HG02759 (cell line): ENCODE results near the gene SORBS2.

Source experiments
- ATAC-seq: cut with Tn5 transposase; IDR thresholded peaks from one replicate; pipeline ENCODE4 v1.9.1; 2021; ENCODE audit warnings: mild to moderate bottlenecking, moderate library complexity; ENCODE audit not compliant: unreplicated experiment

The SORBS2 gene

GRCh38 chr4:185742766-185743165 is 69.2 kb downstream of the SORBS2 start:
- peak; percentile 74 for ATAC-seq

GRCh38 chr4:185741795-185742194 is 70.2 kb downstream of the SORBS2 start:
- ATAC-seq: no peak

- peak; percentile 38 for ATAC-seq
Measured at GRCh38 chr4:185740471-185740873, 71.5 kb downstream of the SORBS2 start.

- peak; percentile 34 for ATAC-seq
Measured at GRCh38 chr4:185738820-185739219, 73.2 kb downstream of the SORBS2 start.

DNA sequence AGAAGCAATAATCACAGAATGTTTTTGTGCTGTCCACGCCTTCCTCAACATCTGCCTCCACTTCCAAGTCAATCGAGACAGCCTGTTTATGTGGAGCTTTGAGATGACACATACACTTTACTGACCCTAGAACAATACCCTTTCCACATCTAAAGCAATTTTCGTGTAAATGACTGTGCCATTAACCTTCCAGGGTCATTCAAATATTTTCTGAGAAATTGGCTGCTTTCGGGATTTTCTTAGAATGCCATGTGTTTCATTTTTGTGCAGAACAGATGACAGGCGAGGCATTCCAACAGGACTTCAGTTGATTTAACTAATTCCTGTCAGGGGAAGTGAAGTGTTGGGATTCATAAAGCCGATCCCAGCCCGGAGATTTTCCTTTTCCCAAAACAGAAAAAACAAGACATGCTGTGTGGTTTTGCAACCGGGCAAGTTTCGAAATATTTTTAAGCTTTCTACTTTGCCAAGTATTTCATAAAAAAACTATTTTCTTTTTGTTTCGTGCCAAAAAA is 73.9 kb downstream of the SORBS2 start:
- ATAC-seq: no peak

GRCh38 chr4:185737489-185738037 is 74.4 kb downstream of the SORBS2 start:
- ATAC-seq: no peak

GRCh38 chr4:185736882-185737281 is 75.1 kb downstream of the SORBS2 start:
- ATAC-seq: no peak

- no peak for ATAC-seq
Measured at GRCh38 chr4:185735866-185736400, 76.1 kb downstream of the SORBS2 start.

GRCh38 chr4:185734930-185735329 is 77.1 kb downstream of the SORBS2 start:
- no peak for ATAC-seq

DNA sequence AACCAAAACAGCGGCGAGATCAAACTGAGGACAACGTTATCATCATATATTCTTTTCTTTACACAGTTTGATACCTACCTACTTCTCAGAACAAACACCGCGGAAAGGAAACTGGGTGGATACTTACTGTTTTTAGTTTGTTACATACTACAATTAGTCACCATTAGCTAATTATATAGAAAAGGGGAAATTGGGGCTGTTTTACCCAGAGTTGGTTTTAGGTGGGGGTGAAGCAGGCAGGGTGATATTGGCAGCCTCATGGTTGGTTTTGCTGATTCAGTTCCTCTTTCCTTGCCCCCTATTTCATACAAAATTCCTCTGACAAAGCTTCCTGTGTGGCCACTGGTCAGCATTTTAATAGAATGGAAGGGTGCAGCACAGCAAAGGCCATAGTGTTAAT is 77.8 kb downstream of the SORBS2 start:
- peak; percentile 64 for ATAC-seq

DNA sequence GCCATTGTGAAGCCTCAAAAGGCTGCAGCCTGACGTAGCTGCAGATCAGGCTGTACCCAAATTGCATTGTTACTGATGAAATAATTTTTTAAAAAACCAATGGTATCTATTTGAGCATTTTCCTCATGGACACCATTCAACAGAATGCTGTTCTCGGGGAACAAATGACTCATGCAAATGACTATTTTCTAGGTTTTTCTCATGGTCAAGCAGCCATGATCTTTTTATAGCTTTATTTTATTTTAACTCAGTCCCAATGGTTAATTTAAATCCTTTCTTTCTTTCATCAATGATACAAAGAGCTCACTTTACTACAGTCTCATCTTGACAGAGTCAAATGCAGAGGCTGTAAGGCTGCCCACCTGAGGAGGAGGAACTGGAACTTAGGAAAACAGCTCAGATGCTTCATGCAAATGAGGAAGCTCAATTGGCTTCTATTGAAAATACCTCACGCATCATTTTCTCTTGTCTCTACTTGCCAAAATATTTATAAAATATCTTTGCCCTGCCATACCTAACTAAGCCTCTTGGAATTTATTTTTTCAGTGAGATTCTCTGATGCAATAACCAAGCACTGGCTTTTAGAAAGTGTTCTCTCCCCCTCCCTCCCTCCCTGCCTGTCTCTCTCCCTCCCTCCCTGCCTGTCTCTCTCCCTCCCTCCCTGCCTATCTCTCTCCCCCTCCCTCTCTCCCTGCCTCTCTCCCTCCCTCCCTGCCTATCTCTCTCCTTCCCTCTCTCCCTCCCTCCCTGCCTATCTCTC is 81.0 kb downstream of the SORBS2 start:
- ATAC-seq: peak; percentile 55

DNA sequence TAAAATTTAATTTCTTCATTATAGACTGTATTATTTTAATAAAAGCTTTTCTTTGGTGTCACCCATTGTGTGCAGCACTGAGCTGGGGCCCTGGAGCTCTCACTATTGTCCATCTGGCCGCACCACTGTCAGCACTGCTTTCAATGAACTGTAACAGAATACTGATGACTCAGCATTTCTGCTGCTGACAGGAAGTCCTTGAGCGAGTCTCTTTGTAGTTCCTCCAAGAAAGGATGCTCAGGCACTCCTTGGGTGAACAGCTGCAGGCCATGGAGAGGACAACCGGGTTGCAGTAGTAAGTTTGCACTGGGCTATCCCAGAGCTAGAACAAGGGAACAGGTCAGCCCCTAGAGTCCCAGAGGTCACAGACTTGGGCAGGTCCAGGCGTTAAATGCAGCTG is 81.6 kb downstream of the SORBS2 start:
- peak; percentile 49 for ATAC-seq

DNA sequence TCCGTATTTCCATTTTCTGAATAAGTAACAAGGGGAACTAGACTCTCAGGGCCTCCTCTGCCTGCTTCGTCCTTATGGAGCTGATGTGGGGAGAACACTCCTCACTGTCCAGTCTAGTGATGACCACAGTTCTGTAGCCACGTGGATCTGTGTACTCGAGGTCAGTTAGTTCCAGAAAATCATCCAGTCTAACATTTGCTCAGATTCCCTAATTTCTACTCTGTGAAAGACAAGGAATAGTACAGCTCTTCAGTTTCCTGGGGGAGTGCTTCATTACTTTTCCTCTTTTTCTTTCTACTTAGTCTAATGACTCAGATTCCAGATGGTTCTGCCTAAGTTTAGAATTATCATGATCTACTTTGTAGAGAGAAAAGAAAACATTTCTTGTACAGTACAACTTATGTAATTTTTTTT is 82.6 kb downstream of the SORBS2 start:
- no peak for ATAC-seq

DNA sequence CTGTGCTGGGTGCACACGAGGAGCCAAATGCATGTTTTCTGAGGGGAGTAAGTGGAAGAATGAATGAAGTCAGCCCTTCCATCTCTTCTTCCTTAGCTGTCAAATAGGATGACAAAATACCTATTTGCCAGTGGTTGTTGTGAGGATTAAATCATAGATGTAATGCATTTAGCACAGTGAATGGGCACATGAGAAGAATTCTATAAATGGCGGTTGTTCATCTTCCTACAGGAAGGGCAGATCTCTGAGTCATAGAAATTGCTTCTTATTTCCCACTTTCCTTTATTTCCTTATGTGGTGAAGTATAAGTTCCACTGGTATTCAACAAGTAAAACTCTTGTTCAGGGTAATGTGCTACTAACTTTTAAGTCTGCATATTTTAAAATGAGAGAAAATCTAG is 83.1 kb downstream of the SORBS2 start:
- ATAC-seq: no peak

GRCh38 chr4:185726931-185727330 is 85.1 kb downstream of the SORBS2 start:
- no peak for ATAC-seq

DNA sequence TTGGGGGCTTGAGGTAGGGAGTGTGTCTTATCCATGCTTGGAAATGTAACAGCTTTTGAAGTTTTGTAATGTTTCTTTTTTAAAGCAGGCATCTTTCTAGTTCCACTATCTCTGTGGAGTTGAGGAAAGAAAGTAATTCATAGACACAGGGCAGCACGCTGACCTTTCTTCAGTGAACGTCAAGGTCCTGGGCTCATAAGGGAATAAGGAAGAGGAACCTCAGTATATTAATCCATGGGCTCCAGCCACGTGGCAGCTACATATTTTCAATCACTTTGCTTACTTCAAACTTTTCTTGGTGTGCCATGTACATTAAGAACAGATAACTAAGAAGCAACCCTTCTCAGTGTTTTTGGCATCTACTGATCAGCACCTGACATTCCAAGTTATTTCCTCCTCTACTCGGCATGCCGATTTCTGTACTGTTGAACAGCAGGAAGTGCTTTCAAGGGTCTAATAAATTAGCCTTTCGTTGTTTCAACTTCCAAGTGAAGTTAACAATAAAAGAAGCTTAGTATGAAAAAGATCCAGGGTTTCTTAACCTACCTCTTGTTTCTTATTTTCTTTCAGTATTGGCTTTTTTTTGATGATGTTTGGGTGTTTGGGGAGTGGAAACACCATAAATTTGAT is 88.2 kb downstream of the SORBS2 start:
- no peak for ATAC-seq

DNA sequence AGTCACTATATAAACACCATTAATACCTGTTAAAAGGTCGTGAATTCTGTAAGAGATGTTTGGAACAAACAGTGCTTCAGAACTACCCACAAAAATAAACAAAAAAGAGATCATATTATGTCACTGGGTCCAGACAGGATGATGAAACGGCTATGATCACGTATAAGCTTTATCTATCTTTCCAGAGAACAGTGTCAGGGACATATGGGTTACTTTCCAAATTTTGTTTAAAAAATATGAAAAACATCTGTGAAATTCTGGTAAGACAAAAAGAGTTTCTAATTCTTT is 90.0 kb downstream of the SORBS2 start:
- ATAC-seq: no peak

GRCh38 chr4:185721190-185722028 is 90.6 kb downstream of the SORBS2 start:
- no peak for ATAC-seq

GRCh38 chr4:185719500-185719858 is 92.5 kb downstream of the SORBS2 start:
- ATAC-seq: no peak

- peak; percentile 66 for ATAC-seq
Measured at GRCh38 chr4:185718578-185719499, 93.2 kb downstream of the SORBS2 start.
